GM19467 (cell line): Measurements from ENCODE around the gene DBNDD1.

Source experiments
- ATAC-seq: cut with Tn5 transposase; IDR thresholded peaks from one replicate; pipeline ENCODE4 v1.9.1; 2021; ENCODE audit warnings: mild to moderate bottlenecking, moderate library complexity; ENCODE audit not compliant: unreplicated experiment

DBNDD1 gene

GRCh38 chr16:89965447-89966225, 53.6 kb downstream of the DBNDD1 start:
- no peak for ATAC-seq

DNA sequence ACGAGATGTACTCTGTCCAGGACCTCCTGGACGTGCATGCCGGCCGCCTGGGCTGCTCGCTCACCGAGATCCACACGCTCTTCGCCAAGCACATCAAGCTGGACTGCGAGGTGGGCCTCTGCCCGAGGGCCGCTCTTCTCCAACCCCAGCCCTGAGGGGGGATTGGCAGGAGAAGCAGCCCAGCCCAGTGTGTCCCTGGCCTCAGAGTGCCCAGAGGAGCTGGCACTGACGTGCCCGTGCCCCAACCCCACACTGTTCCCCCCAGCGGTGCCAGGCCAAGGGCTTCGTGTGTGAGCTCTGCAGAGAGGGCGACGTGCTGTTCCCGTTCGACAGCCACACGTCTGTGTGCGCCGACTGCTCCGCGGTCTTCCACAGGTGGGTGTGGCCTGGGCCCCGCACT, 55.1 kb downstream of the DBNDD1 start:
- no peak for ATAC-seq

DNA sequence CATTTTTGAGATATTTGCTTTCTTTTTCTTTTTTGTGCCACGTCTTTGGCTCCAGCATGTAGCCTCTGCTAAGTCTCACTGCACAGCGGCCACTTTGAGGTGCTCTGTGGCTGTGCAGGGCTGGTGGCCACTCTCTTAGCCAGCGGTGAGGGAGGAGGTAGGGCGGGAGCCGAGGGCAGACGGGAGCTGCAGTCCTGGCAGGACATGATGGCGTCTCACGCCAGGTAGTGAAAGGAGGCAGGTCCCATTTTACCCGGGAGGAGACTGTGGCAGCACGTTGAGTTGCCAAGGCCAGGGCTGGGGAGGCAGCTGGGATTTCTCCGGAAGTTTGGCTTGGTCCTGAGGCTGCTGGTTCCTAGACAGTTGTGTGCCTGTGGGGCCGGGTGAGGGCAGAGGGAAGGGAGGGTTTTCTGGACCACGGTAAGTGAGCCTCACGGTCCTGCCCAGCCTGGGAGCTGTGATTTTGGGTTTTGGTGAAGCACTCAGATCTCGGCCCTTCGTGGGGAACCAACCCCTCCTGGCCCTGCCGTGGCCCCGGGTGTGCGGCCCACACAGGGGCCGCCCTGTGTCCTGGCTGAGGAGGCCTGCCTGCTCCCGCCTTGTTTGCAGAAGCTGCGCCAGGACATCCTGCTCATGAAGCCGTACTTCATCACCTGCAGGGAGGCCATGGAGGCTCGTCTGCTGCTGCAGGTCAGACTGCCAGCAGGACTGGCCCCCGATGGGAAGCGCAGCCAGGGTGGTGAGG, 56.3 kb downstream of the DBNDD1 start:
- ATAC-seq, result no peak

GRCh38 chr16:89961920-89962319, 57.3 kb downstream of the DBNDD1 start:
- ATAC-seq, result no peak

DNA sequence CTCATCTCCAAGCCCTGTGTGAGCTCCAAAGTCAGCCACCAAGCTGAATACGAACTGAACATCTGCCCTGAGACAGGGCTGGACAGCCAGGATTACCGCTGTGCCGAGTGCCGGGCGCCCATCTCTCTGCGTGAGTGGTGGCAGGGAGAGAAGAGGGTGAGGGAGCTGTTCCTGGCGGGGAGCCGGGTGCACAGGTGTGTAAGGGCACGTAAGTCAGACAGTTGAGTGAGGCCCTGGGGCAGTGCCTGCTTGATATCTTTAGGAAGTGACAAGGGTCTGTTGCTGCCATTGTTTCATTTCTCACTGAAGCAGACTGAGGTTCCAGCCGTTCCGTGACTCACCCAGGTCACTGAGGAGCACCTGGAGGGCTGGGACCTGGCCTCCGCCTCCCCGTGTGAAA, 58.3 kb downstream of the DBNDD1 start:
- no peak for ATAC-seq

DNA sequence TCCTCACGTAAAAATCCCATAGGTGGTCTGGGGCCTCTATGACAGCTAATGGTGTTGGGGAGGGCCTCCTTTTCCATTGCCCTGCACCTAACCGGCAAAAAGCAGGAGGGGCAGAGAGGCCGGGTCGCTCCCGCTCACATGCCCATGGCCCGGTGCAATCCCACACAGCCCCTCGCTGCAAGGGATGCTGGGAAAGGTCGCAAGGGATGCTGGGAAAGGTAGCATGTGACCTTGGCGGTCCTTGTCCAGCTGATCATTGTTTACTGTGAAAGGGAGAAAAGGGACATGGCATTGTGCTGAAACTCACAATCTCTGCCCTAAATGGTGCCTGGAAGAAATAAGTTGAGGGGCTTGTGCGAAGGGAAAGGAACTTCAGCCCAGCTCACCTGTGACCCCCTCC, 60.7 kb downstream of the DBNDD1 start:
- no peak for ATAC-seq

DNA sequence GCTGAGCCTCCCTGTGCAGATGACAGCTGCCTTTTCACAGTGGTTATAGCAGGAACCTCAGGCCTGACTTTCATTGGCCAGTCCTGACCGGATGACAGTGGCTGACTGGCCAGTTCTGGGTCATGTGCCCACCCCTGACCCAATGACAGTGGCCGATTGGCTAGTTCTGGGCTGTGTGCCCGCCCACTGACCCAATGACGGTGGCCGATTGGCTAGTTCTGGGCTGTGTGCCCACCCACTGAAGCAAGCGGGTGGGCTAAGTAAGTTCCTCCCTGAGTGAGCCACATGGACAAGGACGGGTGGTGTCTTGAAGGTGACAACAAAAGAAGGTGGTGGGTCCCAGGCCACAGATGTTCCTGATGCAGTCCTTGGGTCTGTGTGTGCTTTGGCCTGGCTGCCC, 61.2 kb downstream of the DBNDD1 start:
- ATAC-seq, result no peak

- no peak for ATAC-seq
Measured at GRCh38 chr16:89957216-89957785, 62.0 kb downstream of the DBNDD1 start.

GRCh38 chr16:89956505-89957215, 62.6 kb downstream of the DBNDD1 start:
- no peak for ATAC-seq

DNA sequence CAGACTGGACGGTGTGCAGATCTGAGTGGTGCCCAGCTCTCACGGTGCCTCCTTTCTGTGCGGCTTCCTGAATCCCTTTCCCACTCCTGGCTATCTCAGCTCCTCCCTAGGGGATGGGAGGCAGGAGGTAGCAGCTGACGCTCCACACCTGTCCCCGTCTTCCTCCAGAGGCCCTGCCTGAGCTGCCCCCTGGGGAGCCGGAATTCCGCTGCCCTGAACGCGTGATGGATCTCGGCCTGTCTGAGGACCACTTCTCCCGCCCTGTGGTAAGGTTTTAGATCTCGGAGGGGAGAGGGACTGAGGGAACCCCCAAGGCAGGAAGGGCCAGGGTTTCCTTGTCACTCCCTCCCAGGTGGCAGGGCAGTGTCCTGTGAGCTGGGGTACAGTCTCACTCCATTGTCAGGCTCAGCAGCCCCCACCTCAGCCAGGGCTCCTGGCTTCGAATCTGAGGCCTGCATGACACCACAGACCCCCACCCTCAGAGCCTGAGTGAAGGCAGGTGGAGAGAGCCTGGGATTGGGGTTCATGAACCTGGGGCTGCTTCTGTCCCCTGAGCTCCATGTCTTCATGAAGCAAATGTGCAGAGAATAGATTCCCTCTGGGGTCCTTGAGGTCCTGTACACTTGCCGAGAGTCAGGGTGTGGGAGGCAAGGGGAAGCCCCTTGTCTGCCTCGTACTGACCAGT, 64.1 kb downstream of the DBNDD1 start:
- no peak for ATAC-seq
